Middle frontal gyrus (tissue), 1 donor: ENCODE measurements around the gene SSBP3.
A peak's percentile ranks its signal among the peaks of the same experiment; 100 is the strongest.
"Not testable (repeated sequence)": the region's sequence is repeated elsewhere in the genome, so short reads cannot be mapped to it uniquely, and the experiment has no call there.

Source experiments
- DNase-seq: peaks from one replicate; pipeline ENCODE4 v3.0.0-alpha.2; 2015; ENCODE audit warnings: low spot score; ENCODE audit errors: extremely low spot score

SSBP3 gene

DNA sequence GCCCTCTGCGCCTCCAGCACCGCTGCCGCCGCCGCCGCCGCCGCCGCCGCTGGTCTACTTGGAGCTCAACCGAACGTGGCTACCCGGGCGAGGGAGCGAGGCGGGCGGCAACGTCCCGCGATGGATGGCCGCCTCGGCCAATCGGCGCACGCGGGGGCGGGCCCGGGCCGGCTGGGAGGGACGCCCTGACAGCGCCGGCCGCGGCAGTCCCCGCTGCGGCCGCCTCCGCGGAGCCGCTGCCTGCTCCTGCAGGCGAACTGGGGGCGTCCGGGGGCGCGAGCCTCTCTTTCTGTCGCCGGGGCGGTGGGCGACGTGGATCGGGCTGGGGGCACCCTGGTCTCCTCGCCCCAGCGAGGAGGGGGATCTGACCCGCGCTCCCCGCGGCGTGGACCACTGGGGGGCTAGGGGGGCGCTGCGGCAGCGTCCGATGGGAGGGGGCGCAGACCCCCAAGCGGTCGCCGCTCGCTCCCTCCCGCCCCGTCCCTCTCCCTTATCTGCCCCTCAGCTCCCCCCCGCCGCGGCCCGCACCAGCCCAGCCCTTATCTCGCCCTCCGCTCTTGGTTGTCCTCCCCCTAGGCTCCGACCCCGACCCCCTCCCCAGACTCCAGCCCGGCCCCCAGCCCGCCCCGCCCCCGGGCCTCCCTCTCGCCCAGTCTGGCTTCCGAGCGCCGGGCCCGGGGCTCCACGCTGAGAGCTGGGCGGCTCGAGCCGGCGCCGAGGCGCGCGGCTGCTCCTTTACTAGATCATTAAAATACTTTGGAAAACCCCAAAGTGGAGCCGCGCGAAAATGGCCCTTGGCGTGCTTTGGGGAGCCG, at the start of gene SSBP3:
Gene SSBP3 (minus strand): TSS at position 56 of the 815 bp plus-strand sequence.
- DNase-seq: peak; percentile 93

DNA sequence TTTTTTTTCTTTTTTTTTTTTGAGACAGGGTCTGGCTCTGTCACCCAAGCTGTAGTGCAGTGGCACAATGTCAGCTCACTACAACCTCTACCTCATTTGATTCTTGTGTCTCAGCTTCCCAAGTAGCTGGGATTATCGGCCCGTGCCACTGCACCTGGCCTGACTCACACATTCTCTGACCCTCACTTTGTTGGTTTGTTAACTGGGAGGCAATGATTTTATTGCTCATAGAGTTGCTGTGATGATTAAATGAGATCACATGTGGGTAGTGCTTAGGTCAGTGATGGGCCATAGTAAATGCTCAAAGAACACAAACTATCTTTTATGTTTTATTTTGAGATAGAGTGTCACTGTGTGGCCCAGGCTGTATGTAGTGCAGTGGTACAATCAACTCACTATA, 47.3 kb upstream of the SSBP3 start:
- no peak for DNase-seq

DNA sequence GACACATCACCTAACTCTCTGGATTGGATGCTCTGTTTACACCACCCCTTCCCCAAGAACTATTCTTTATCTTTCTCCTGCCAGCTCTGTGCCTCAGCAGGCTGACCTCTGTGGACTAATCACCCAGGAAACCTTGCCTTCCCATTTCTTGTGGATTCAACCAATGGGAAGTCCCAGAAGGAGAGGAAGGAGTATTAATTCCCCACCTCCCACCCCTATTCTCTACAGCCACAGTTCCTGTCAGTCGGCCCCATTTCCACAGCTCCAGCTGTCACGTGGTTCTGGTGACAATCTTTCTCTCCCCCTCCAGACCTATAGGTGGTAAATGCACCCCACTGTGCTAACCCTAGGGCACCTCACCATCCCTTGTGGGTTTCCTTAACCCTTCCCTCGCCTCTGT, 46.8 kb upstream of the SSBP3 start:
- no peak for DNase-seq

DNA sequence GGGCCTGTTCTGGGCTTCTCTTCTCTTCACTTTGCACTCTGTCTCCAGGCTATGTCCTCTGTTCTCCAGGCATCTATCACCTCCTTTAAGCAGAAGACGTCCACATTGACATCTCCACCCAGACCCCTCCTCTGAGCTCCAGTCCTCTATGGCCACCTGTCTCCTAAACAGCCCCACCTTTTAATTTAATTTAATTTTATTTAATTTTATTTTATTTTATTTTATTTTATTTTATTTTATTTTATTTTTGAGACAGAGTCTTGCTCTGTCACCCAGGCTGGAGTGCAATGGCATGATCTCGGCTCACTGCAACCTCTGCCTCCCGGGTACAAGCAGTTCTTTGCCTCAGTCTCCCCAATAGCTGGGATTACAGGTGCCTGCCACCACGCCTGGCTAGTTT, 43.2 kb upstream of the SSBP3 start:
- not testable (repeated sequence) for DNase-seq

DNA sequence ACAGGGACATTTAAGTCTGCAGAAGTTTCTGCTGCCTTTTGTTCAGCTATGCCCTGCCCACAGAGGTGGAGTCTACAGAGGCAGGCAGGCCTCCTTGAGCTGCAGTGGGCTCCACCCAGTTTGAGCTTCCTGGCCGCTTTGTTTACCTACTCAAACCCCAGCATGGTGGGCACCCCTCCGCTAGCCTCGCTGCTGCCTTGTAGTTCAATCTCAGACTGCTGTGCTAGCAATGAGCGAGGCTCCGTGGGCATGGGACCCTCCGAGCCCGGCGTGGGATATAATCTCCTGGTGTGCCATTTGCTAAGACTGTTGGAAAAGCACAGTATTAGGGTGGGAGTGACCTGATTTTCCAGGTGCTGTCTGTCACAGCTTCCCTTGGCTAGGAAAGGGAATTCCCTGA, 42.6 kb upstream of the SSBP3 start:
- DNase-seq: not testable (repeated sequence)

DNA sequence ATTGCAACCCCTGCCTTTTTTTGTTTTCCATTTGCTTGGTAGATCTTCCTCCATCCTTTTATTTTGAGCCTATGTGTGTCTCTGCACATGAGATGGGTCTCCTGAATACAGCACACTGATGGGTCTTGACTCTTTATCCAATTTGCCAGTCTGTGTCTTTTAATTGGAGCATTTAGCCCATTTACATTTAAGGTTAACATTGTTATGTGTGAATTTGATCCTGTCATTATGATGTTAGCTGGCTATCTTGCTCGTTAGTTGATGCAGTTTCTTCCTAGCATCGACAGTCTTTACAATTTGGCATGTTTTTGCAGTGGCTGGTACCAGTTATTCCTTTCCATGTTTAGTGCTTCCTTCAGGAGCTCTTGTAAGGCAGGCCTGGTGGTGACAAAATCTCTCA, 40.9 kb upstream of the SSBP3 start:
- DNase-seq: not testable (repeated sequence)

DNA sequence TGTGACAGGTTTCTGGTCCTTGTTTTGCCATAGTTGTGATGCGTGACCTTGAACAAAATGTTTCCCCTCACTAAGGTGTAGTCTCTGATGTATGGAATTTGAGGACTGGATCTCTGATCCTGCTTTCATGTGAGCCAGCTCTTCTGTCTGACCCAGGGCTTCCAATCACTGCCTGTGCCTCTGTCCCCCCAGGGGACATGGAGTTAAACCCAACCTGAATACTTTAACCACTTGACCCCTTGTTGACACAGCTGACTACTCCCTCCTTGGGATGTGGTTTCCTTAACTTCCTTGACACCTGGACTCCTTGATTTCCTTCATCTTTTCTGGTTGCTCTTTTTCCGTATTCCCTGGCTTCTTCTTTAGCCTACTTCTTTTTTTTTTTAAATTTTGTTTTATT, 36.0 kb upstream of the SSBP3 start:
- no peak for DNase-seq

DNA sequence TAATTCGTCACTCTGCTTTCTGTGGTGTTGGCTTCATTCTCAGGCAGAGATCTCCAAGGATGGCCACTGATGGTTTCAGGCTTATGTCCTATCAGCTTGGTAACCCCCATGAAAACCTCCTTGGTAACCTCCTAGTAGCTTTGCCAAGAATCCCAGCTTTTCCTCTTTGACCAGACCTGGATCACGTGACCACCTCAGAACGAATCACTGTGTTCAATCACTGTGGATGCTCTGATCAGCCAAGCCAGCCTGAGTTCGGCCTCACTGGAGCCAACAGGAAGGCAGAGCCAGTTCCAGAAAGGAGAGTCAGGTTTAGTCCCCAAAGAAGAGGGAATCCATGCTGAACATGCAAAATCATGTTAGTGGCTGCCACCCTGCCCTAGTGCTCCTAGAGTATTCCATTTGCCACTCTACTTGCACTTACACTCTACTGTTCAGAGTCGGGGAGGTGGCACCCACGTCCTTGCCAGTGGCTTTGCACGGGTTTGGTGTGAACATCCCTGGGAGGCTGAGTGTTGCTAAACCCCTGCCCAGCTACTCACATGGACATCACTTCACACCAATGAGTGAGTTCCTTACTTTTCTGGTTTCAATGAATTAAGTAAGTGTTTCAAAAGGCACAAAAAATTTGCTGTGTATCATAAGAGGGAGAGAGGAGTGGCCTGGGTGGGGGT, 33.5 kb upstream of the SSBP3 start:
- no peak for DNase-seq

DNA sequence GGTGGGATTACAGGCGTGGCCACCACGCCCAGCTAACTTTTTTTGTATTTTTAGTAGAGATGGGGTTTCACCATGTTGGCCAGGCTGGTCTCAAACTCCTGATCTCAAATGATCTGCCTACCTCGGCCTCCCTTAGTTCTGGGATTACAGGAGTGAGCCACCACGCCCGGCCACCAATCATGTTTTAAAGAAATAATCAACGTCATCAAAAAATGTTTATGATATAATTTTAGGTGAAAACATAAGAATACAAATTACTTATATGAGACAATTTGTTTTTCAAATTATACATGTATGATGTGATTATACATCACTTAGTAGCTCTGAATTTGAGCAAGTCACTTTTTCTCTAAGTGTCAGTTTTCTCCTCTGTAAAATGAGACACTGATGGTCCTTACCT, 31.6 kb upstream of the SSBP3 start:
- DNase-seq: no peak

DNA sequence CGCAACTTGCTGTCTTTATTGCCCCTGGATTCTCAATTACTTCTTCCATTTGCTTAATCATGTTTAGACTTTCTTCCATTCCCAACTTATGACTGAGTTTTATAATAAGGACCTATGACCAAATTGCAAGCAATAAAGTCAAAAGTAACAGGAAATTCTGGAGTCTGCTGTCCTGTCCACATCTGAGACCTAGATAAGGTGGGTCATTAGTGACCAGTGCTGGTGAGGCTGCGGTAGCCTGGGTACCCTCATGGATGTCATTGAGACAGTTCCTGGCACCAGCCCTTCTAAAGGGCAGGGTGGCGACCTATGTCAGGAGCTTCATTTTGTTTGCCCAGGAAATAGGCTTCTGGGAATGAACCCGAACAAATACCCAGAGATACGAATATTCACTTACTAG, 30.6 kb upstream of the SSBP3 start:
- no peak for DNase-seq

DNA sequence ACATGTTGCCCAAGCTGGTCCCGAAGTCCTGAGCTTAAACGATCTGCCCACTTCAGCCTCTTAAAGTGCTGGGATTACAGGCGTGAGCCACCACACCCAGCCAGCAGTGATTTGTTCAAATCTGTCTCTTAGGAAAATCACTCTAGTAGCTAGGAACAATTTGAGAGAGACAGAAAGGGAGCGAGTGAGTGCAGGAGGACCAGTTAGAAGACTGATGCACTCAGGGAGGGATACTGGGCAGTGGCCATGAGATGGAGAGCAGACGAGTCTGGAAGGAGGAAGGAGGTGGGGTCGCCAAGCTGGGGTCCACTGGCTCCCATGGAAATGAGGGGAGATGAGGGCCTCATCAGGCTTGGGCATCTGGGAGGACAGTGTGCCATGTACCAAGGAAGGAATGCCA, 23.6 kb upstream of the SSBP3 start:
- no peak for DNase-seq

DNA sequence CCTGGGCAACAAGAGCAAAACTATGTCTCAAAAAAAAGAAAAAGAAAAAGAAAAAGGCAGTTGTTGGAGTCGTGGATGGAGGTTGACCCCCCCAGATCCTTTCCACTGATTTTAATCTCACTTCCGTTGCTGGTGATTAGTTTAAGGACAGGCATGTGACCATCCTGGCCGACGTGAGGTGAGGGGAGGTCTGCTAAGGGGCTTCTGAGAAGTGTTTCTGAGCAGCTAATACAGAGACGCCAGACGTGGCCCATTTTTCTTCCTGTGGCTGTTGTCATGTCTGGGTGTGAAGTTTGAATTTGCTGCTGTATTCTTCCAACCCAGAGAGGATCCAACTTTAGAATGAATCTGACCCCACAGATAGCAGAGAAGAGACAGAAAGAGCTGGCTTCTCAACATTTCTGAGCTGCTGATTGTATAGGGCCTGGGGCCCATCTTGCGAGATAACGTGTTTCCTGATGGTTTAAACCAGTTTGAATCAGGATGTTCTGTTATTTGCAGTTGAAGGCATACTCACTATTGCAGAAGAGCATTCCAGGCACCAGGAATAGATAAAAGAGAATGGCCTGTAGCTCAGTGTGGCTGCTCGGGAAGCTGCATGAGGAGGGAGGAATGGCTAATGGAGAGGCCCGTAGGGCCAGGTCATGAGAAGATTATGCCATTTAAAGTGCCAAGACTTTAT, 22.8 kb upstream of the SSBP3 start:
- DNase-seq: no peak

DNA sequence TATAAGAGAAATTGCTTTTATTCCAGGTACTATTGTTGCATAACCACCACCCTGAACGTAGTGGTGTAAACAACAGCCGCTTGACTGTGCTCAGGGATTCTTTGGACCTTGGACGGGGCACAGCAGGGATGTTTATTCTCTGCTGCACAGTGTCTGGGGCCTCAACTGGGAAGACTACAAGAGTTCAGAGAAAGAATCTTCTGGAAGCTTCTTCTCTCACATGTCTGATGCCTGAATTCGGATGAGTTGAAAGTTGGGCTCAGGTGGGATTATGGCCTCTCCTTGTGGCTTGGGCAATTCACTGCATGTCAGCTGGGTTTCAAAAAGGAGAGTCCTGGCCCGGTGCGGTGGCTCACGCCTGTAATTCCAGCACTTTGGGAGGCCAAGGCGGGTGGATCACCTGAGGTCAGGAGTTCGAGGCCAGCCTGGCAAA, 19.0 kb upstream of the SSBP3 start:
- no peak for DNase-seq

DNA sequence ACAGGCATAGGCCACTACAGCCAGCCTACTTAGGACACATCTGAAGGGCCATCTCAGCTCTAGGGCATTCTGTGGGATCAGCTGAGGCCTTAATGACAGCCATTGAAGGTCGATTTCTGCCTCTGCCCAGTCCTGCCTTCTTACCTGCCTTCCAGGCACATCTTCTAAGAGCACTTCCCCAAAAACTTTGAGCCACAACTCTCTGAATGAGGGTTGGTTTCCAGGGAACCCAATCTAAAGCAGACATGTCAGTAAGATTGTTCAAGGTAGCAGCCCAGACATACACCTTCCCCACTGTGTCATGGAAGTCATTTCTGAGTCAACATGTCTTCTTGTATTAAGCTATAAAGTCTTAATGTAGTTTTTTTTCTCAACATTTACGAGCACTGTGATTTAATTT, 18.2 kb upstream of the SSBP3 start:
- DNase-seq: no peak

DNA sequence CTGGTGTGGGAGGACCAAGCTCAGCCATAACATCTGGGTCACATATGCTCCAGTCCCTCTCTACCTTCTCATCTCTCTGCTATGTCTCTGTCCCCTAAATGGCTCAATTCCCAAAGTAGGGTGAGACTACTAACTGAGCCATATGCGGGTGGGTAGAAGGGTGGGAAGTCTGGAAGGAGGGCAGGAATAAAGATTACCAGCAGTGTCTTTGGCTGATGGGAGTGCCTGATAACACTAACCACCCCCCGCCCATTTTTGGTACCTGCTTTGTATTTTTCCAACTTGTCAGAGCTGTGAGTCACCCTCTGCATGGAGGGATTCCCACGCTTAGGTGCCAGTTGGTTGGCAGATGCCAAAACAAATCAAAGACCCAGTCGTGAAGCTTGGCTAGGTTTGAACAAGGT, 14.9 kb upstream of the SSBP3 start:
- no peak for DNase-seq

DNA sequence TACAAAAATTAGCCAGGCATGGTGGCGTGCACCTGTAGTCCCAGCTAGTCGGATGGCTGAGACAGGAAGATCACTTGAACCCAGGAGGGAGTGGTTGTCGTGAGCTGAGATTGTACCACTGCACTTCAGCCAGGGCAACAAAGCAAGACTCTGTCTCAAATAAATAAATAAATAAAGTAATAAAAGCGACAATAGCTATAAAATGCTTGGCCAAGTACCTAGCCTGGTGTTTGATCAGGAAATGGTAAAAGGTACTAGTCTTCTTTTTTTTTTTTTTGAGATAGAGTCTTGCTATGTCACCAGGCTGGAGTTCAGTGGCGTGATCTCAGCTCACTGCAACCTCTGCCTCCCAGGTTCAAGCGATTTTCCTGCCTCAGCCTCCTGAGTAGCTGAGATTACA, 12.4 kb upstream of the SSBP3 start:
- DNase-seq: not testable (repeated sequence)

DNA sequence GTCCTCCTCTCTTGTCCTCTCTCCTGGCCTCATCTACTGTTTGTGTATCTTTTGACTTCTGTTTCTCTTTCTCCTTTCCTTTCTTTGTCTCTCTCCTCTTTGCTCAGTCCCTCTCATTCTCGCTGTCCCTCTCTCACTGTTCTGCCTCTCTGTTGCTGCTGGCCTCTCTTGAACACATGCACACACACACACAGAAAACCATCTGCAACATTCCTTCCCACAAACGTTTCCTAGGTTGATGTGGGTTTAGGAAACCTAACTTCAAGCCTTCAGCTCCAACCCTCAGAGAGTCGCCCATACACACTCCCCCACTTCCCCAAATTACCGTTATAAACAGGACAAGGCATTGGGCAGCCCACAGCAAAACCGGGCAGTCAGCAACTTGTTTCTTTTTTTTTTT, 10.9 kb upstream of the SSBP3 start:
- no peak for DNase-seq

DNA sequence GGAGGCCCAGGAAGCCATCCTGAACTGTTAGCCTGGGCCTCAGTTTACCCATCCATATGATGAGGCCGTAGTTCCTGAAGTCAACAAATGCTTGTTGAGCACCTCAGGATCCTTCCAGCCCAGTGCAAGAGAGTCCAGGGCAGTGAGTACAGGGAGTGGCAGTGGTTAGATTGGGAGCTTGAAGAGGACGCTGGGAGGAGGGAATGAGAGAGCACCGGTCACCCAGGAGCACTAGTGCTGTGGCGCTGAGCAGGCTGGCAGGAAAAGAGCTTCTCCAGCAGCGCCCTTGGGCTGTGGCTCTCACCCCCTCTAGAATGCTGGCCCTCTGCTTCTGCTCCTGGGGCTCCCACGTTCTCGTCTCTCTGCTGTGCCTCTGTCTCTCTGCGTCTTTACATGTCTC, 10.2 kb upstream of the SSBP3 start:
- DNase-seq: no peak

DNA sequence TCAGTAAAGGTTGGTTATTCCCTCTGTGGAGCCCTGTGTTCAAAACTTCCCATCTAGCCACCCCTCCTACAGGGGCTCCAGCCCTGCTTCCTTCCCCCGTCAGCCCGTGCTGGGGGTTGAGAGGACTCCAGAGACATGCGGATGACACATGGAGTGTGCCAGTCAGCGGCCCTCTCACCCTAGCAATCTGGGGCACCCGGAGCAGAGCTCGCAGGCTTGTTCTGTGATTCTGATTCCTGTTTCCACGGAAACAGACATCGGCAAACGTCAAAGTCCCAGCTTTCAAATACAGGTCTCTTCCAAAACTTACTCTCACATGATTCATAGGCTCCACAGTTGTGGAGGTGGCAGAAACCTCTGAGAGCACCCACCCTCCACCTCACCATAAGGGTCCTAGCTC, 9.8 kb upstream of the SSBP3 start:
- no peak for DNase-seq

DNA sequence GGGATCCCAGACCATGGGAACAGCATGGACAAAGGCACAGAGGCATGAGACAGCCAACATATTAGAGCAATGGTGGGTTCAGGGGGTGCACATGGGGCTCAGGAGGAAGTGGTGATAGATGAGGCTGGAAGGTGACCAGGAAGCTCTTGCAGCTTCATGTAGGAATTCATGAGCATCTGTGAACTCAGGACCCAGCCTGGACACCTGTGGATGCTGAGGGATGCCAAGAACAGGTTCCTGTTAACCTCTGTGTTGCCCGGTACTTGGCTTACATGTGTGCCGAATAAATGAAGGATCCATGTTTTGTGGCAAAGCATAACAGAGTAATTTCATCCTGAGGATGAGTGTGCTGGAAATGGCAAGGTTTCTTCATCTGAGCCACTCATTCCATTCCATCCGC, 9.3 kb upstream of the SSBP3 start:
- no peak for DNase-seq

DNA sequence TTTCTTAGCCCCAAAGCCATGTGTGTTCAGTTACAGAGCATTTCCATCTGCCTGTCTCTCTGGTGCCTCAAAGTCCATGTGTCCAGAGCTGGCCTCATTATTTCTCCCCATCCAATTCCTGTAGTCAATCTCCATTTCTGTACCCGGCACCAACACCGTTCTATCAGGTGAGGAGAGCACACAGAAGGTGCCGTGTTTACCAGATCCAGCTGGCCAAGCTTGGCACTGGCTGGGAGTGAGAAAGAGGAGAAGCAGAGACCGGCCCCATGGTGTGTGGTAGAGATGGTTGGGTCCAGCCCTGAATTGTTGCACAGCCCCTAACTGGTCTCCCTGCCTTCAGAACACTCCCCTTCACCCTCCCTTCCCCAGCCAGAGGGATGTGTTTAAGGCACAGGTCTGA, 7.5 kb upstream of the SSBP3 start:
- DNase-seq: no peak

DNA sequence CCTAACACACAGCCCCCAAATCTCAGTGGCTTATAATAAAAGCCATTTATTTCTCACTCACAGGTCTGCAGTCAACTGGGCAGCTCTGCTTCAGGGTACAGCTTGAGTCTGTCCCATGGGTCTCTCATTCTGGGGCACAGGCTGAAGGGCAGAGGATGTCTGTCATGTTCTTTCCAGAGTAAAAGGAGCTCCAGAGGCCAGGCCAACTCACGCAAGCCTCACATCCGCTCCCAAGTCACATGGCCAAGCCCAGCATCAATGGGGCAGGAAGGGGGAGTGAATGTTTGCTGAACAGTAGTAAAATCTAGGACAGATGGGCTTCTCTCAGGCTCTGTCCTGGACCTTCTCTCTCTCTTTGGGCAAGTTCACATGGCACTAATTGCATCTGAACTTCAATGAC, 7.1 kb upstream of the SSBP3 start:
- DNase-seq: no peak
